Rectal smooth muscle tissue (tissue), 1 donor: ENCODE results near the gene PRKCH.
"Not testable (repeated sequence)": the region's sequence is repeated elsewhere in the genome, so short reads cannot be mapped to it uniquely, and the experiment has no call there.

Experiments used
- H3K27ac ChIP-seq: one replicate; pipeline ENCODE4 v1.7.0; 2013; ENCODE audit warnings: low read depth, low read length, inconsistent platforms
- H3K27me3 ChIP-seq: one replicate; pipeline ENCODE4 v1.7.0; 2013; ENCODE audit warnings: low read length; ENCODE audit not compliant: control insufficient read depth, insufficient read depth
- H3K36me3 ChIP-seq: one replicate; pipeline ENCODE4 v1.7.0; 2013; ENCODE audit warnings: low read length; ENCODE audit not compliant: control insufficient read depth, insufficient read depth
- H3K4me1 ChIP-seq: one replicate; pipeline ENCODE4 v1.7.0; 2013; ENCODE audit warnings: low read length; ENCODE audit not compliant: control insufficient read depth, insufficient read depth
- H3K4me3 ChIP-seq: one replicate; pipeline ENCODE4 v1.7.0; 2013; ENCODE audit warnings: low read length
- H3K9ac ChIP-seq: one replicate; pipeline ENCODE4 v1.7.0; 2013; ENCODE audit warnings: low read length

Gene PRKCH

GRCh38 chr14:61319086-61319485 is 2.3 kb upstream of the PRKCH start:
- Histone ChIP-seq H3K9ac (no peak overlapping the region), H3K36me3 (no peaks in the 10 kb centered on the region), H3K27ac (no peak overlapping the region), H3K4me3 (no peak overlapping the region), H3K27me3 (peaks cover 5% of the 10 kb centered on the region), H3K4me1 (no peaks in the 10 kb centered on the region)

GRCh38 chr14:61319706-61320105 is 1.7 kb upstream of the PRKCH start:
- H3K36me3 ChIP-seq = no peaks in the 10 kb centered on the region
- peaks cover 5% of the 10 kb centered on the region for H3K27me3 ChIP-seq
- no peak overlapping the region for H3K4me3 ChIP-seq
- H3K27ac ChIP-seq = no peak overlapping the region
- no peaks in the 10 kb centered on the region for H3K4me1 ChIP-seq
- no peak overlapping the region for H3K9ac ChIP-seq

- not testable (repeated sequence) for H3K27me3 ChIP-seq, H3K27ac ChIP-seq, H3K4me3 ChIP-seq, H3K4me1 ChIP-seq, H3K9ac ChIP-seq, H3K36me3 ChIP-seq
These were observed 1.2 kb upstream of the PRKCH start for GRCh38 chr14:61320170-61320569.

- Histone ChIP-seq H3K27ac (no peak overlapping the region), H3K27me3 (peaks cover 5% of the 10 kb centered on the region), H3K4me3 (peak overlapping the region; percentile 54), H3K36me3 (no peaks in the 10 kb centered on the region), H3K4me1 (no peaks in the 10 kb centered on the region), H3K9ac (no peak overlapping the region)
These were observed 484 bp upstream of the PRKCH start for GRCh38 chr14:61320806-61321384.

- Histone ChIP-seq H3K9ac (no peak overlapping the region), H3K4me1 (no peaks in the 10 kb centered on the region), H3K27ac (no peak overlapping the region), H3K27me3 (peaks cover 5% of the 10 kb centered on the region), H3K4me3 (peak overlapping the region; percentile 54), H3K36me3 (no peaks in the 10 kb centered on the region)
These were observed 826 bp downstream of the PRKCH start for GRCh38 chr14:61322011-61322798.

- Histone ChIP-seq H3K4me3 (peak overlapping the region; percentile 54), H3K27me3 (peaks cover 5% of the 10 kb centered on the region), H3K36me3 (no peaks in the 10 kb centered on the region), H3K27ac (no peak overlapping the region), H3K4me1 (no peaks in the 10 kb centered on the region), H3K9ac (no peak overlapping the region)
These were observed 1.5 kb downstream of the PRKCH start for GRCh38 chr14:61322799-61323290.

GRCh38 chr14:61323970-61324369 is 2.6 kb downstream of the PRKCH start:
- H3K4me1 ChIP-seq = no peaks in the 10 kb centered on the region
- peaks cover 5% of the 10 kb centered on the region for H3K27me3 ChIP-seq
- H3K27ac ChIP-seq = no peak overlapping the region
- H3K4me3 ChIP-seq = no peak overlapping the region
- no peak overlapping the region for H3K9ac ChIP-seq
- no peaks in the 10 kb centered on the region for H3K36me3 ChIP-seq

- Histone ChIP-seq H3K27me3 (peaks cover 2% of the 10 kb centered on the region), H3K27ac (no peak overlapping the region), H3K4me3 (no peak overlapping the region), H3K36me3 (no peaks in the 10 kb centered on the region), H3K4me1 (no peaks in the 10 kb centered on the region), H3K9ac (no peak overlapping the region)
These were observed 3.8 kb downstream of the PRKCH start for GRCh38 chr14:61325166-61325565.

GRCh38 chr14:61326146-61326545 is 4.8 kb downstream of the PRKCH start:
- Histone ChIP-seq H3K36me3 (no peaks in the 10 kb centered on the region), H3K9ac (no peak overlapping the region), H3K4me3 (no peak overlapping the region), H3K27ac (no peak overlapping the region), H3K27me3 (no peaks in the 10 kb centered on the region), H3K4me1 (no peaks in the 10 kb centered on the region)

GRCh38 chr14:61326847-61327246 is 5.5 kb downstream of the PRKCH start:
- no peaks in the 10 kb centered on the region for H3K4me1 ChIP-seq
- no peak overlapping the region for H3K9ac ChIP-seq
- no peak overlapping the region for H3K27ac ChIP-seq
- H3K27me3 ChIP-seq = no peaks in the 10 kb centered on the region
- H3K36me3 ChIP-seq = no peaks in the 10 kb centered on the region
- no peak overlapping the region for H3K4me3 ChIP-seq

GRCh38 chr14:61328626-61329262 is 7.4 kb downstream of the PRKCH start:
- no peak overlapping the region for H3K9ac ChIP-seq
- no peak overlapping the region for H3K27ac ChIP-seq
- H3K4me1 ChIP-seq = no peaks in the 10 kb centered on the region
- no peak overlapping the region for H3K4me3 ChIP-seq
- no peaks in the 10 kb centered on the region for H3K36me3 ChIP-seq
- H3K27me3 ChIP-seq = no peaks in the 10 kb centered on the region

- no peaks in the 10 kb centered on the region for H3K4me1 ChIP-seq
- H3K27ac ChIP-seq = no peak overlapping the region
- no peaks in the 10 kb centered on the region for H3K27me3 ChIP-seq
- no peaks in the 10 kb centered on the region for H3K36me3 ChIP-seq
- H3K4me3 ChIP-seq = no peak overlapping the region
- H3K9ac ChIP-seq = no peak overlapping the region
These were observed 8.2 kb downstream of the PRKCH start for GRCh38 chr14:61329478-61330051.
